Activated CD4-positive, alpha-beta T cell treated with anti-CD3 and anti-CD28 coated beads, Interleukin-2, Interleukin-4, amounts not matched to agents 100 ng/mL and 50 ng/mL, durations not matched to agents 16 hours and 8 hours (primary cell): Measurements from ENCODE around the gene KCNG2.
A peak's percentile ranks its signal among the peaks of the same experiment; 100 is the strongest.

Experiments
- DNase-seq: peaks from one replicate; pipeline ENCODE4 v3.0.0-alpha.2; 2020; ENCODE audit warnings: low spot score

Gene KCNG2

DNA sequence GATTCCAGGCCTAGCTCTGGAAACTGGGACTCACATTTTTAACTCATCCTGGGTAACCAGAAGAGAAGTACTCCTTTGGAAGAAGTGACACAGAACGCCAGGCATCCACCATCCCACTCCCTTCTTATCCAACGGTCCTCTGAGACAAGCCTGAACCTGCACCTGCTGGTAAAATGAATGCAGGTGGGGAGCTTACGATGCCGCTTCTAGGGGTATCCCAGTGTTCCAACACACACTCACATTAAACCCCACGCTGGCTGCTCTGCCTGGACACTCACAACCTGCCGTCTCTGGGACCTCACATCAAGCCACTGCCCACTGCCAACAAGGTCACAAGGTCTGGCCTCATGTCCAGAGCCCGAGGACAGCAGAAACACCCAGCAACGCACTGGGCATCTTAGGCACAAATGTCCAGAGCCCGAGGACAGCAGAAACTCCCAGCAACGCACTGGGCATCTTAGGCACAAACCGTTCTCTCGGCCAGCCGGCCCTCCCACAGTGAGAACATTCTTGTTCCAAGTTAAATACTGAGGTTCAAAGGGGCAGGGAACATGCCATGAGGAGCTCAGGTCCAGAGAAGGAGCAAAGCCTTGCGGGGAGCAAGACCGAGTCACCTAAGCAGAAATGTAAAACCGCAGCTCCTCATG, 143.9 kb downstream of the KCNG2 start:
- DNase-seq = no peak

DNA sequence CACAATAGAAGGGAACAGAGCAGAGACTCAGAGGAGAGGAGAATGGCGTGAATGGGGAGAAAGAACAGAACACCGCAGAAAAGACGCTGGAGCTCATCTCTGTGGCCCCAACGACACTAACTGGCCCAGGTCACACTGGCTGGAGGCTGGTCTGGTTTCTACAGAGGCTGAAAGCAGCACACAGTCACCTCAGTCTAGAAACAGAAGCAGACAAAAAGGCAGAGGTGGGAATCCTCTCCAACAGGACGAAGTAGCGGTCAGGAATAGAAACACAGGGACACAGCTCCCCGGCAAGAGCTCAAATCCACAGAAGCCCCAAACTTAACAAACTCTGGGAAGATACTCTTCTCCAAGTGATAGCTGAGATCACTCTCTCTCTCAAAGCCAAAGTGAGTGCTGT, 144.5 kb downstream of the KCNG2 start:
- no peak for DNase-seq

DNA sequence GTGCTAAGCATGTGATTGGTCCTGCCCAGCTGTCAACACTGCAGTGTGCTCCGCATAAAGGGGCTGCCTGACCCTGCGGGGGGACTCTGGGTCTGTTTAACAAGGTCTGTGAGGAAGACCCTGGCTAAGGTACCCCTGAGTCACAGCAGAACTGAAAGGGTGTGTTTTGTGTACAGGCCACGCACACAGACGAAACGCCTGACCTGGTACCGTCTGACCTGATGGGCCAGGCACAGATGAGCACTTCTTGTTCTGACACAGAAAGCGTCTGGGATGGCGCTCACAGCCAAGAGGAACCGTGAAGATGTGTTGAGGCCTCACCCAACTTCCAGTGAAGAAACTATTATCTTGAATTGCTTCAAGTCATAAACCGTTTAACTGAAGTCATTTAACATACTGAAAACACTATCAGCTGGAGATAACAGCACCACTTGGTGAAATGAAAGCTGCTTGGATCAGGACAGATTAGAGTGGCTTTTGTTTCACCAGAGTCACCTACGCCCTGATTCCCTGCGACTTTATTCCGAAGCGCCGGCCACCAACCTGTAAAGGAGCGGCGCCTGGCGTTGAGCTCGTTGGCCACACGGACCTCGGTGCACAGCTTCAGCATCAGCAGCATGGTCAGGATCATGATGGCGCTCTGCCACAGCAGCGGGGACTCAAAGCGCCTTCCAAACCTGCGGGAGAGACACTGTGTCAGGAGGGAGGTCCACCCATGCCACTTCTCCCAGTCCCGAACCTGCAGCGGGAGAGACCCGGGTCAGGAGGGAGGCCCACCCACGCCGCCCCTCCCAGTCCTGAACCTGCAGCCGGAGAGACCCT, 145.3 kb downstream of the KCNG2 start:
- DNase-seq = no peak

DNA sequence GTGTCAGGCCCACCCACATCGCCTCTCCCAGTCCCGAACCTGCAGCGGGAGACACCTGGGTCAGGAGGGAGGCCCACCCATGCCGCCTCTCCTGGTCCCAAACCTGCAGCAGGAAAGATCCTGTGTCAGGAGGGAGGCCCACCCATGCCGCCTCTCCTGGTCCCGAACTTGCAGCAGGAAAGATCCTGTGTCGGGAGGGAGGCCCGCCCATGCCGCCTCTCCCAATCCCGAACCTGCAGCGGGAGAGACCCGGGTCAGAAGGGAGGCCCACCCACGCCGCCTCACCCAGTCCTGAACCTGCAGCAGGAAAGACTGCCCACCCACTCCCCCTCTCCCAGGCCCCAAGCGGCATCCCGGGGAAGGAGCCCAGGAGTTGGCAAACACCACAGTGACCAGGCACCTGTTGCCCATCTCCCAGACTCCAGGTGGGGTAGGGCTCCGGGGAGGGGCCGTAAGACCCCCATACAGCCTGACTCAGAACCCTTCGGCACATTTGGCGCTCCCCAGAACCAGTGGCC, 145.9 kb downstream of the KCNG2 start:
- DNase-seq = no peak

DNA sequence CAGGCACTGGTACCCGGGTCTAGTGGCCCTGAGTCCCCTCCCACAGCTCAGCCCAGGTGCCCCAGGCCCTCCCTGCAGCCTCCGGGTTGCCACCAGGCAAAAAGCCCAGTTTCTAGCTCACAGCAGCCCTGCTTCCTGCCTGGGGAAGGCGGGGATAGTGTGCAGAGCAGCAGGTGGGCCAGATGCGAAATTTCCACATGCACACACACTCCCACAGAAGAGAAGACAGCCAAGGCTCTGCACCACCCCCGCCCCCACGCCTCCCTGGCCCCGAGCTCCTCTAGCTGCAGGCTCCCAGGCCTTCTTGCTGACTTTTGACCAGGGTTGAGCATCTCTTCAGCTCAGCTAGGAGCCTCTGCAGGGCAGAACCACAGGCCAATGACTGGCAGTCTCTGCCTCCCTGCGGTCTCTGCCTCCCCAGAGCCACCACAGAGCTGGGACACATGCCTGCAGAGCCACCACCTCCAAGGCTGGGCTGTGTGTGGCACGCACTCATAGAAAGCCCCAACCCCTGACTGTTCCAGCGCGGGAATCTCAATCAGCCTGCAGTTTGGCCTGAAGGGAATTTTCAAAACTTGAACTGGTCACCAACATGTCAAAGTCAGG, 146.5 kb downstream of the KCNG2 start:
- peak; percentile 42 for DNase-seq

DNA sequence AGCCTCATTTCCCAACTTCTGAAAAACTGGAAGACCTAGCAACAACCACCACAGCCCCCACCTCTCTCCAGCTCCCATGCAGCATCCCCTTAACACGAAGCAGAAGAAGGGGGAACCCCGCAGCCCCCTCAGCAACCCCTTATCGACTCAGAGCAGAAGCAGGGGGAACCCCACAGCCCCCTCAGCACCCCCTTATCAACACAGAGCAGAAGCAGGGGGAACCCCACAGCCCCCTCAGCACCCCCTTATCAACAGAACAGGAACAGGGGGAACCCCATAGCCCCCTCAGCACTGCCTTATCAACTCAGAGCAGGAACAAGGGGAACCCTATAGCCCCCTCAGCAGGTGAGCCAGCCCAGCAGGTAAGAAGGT, 147.0 kb downstream of the KCNG2 start:
- DNase-seq = no peak

DNA sequence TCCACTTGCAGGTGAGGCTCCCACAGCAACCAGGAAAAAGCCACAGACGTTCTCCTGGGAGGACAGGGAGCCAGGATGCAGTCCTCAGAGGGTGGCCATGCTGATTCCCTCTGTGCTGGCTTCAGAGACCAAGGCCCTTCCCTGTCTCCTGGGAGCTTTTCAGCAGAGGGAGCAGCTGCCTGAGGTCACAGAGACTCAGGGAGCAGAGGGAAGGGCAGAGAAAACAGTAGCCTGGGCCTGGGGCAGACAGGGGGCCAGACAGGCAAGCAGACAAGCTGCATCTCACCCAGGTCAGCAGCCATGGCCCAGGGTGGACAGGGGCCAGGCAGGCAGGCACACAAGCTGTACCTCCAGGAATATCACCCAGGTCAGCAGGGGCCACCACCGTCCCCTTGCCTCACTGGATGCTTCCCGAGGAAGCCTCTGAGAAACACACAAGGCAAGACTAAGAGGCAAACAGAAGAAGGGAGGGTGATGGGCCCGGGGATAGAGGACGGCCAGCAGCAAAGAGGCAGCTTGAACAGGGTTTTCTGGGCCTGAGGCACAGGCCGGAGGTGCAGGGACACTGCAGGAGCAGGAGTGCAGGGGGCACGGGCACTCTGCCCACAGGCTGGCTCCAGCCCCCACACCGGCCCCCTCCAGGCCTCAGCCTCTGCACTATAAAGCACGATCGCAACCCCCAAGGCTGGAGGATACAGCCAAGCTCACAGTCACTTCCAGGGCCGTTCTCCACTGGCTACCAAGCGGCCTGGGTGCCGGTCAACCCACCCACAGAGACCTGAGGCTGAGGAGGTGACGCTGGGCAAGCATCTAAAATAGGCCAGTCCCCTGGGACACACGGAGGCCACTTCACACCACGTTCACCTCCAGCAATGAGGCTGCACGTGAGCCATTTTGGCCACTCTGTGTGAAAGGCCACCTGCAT, 147.6 kb downstream of the KCNG2 start:
- DNase-seq = no peak

DNA sequence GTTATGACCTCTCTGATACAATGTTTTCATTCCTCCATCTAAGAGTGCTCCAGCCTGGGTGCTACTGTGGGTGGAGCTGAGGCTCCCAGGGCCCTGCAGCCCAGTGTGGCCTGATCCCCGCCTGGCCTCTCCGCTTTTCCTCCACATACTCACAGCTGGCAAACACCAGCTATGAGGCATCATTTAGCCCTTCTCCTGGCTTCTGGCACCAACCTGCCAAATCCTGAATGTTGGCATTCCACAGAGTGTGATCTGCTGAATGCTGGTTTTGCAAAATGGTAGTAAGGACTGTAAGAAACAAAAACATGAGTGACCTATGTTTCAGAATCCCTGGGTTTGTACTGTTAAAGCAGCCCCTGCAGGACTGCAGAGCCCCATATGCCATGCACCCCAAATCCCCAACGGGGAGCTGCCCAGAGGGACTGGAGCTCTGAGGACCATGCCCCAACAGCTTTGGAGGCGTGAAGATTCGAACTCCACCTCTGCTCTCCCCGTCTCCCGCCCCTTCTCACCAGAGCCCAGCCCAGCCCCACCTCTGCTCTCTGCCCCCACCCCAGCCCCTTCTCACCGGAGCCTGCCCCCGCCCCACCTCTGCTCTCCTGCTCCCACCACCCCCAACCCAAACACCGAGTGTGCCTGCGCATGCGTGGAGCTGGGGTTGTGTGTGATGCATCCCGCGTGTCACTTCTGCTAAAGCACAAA, 149.5 kb downstream of the KCNG2 start:
- DNase-seq = no peak

DNA sequence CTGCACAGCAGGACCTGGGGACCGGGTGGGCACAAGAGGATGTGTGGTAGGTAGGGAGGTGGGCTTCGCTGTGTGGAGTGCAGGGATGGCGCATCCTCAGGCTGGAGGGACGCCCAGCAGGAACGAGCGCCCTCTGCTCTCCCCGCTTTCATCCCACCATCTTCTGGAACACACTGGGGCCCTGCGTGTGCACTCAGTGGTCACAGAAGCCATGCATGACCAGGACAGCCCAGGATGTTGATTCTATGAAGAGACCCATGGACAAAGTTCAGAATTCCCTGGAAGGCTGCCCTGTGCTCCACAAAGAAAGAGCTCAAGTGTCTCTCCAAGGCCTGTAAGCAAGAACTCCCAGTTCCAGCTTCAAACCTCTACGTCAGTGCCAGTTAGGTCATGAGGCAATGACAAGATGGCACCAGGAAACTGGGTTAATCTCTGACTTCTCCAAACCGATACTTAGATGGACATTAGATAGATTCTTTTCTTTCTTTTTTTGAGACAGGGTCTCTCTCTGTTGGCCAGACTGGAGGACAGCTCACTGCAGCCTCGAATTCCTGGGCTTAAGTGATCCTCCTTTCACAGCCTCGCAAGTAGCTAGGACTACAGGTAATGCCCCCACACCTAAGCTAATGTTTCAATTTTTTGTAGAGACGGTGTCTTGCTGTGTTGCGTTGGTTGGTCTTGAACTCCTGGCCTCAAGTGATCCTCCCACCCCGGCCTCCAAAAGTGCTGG, 150.3 kb downstream of the KCNG2 start:
- DNase-seq = no peak

DNA sequence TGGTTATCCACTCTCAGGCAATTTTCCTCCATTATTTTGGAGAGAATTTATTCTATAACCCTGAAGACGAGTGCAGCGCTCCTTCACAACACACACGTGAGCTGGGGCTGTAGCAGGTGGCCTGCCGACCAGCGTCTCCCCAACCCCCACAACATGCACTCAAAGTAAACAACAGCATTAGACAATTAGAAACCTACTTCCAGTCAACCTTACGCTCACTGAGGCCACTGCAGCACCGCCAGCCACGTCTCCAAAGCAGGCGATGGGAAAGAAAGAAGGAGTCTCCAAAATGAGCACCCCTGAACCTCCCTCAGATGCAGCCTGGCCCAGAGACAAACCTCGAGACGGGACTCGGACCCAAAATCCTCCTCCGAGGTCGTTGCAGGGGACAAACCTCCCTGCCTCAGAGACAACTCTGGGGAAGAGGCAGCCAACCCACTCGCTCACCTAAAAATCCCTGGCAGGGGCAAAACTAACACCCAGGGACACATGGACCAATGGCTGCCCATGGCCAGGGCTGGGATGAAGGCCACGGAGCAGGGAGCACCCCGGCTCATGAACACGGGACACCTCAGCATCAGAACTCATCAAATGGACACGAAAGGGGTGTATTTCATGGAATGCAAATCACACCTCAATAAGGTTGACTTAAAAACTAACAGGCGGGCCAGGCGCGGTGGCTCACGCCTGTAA, 151.1 kb downstream of the KCNG2 start:
- no peak for DNase-seq
